Measurements from ENCODE around the gene INTU.
"Not testable (repeated sequence)": the region's sequence is repeated elsewhere in the genome, so short reads cannot be mapped to it uniquely, and the experiment has no call there.

Gene INTU

DNA sequence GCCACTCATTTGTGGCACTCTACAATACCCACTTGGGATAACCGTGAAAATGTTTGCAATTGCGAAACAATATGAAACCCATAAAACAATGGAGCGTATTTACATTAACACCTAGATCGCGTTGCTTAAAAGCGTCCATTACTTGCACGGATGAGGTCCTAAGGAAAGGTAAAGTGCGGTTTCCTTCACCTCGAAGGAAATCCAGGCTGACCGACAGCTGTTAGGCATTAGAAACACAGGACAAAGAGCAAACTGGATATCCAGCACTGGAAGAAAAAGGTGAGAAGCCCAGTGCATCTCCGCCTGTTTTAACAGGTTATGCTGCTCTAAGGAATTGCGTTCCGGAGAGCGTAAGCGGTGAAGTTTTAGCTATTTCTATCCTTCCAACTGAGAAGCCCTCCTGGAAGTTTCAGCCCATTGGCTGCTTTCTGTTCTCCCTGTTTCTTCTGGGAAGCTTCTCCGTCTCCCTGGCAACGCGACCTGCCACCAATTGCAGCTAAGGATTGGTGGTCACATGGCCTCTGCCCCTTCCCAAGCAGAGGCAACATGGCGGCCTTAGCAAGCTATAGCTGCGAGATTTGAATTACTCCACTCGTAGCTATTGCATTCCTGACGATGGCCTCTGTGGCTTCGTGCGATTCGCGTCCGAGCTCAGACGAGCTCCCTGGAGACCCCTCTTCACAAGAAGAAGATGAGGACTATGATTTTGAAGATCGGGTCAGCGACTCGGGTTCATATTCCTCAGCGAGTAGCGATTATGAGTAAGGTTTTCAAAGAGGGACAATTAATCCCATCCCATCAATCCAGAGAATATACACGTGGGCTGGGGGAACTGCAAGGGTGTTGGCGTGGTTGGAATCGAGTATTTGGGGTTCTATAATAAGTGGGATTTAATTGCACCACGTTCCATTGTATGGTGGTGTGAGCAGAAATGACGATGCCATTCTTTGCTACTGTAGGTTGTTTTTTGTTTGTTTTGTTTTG is at the start of gene INTU:
INTU (plus strand) TSS at position 538 of the 984 bp plus-strand sequence; CDS start at position 616, 78 bp downstream.
- DNase-seq = no peak

GRCh38 chr4:127586496-127586895 is 46.3 kb upstream of the INTU start:
- not testable (repeated sequence) for DNase-seq

GRCh38 chr4:127586922-127587571 is 45.7 kb upstream of the INTU start:
- peak; percentile 59 to 60 for DNase-seq

GRCh38 chr4:127589153-127589552 is 43.6 kb upstream of the INTU start:
- not testable (repeated sequence) for DNase-seq

DNA sequence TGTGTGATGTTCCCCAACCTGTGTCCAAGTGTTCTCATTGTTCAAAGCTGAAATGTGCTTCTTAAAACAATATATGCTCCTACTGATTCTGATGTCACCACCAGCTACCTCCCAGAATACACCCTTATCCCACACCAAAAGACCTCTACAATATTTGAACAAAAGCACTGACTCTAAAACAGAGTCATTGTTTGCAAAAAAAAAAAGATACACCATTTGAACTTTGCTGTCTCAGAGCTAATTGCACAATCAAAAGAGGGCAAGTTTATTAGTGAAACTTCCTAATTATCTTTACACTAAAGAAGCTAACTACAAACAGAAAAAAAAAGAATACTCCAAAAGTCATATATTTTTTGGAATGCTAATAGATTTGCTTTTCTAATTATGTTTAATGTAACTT is 34.1 kb upstream of the INTU start:
- no peak for DNase-seq

- DNase-seq = peak; percentile 65 to 76
Observed at GRCh38 chr4:127601029-127601428, 31.7 kb upstream of the INTU start.

DNA sequence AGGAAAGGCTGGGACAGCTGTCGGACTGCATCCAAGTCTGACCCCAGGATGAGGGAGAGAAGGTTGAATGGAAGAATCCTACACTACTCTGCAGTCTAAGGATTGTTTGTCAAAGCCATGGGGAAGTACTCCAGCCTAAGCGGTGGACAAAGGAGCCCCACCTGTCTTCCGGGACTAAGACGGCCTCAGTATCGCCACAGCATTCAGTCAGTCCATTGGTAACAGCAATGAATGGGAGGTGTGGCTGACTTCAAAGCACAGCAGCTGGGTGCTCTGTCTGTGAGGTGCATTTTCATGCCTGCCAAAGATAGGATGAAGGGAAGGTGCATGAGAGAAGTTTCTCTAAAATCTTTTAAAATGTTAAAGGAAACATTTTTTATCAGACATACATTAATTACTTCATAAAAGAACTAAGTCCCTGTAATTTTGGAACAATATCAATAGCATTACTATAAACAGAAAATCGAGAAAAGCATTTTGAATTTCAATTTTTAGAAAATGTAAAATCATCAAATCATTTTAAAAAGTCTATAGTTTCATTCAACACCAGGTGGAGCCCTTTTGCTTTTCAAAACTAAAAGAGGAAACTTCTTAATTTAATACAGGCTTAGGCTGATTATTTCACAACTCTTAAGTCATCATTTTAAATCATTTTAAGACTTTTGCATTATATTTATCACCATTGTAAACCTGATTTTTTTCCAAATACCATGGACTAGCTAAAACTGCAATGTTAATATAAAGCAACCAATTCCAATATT is 27.6 kb upstream of the INTU start:
- peak; percentile 71 to 75 for DNase-seq

DNA sequence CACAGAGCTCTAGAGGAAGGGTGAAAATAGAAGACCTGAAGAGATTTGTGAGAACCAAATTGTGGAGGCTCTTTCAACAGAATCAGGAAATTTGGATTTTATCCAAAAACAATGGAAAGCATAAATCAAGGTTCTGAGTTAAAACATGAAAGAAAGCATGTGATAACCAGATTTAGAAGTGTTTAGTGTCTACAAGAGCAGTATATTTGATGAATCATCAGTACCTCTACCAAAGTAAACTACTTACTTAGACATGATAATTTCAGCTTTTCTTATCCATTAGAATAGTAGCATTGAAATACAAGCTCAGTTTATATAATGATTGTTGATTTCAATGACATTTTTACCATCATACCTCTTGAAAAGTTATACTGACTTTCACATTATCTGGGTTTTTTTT is 25.9 kb upstream of the INTU start:
- DNase-seq = no peak

- no peak for DNase-seq
Observed at GRCh38 chr4:127609484-127609883, 23.3 kb upstream of the INTU start.

- no peak for DNase-seq
Observed at GRCh38 chr4:127610488-127610887, 22.3 kb upstream of the INTU start.

- no peak for DNase-seq
Observed at GRCh38 chr4:127616898-127617297, 15.9 kb upstream of the INTU start.

DNA sequence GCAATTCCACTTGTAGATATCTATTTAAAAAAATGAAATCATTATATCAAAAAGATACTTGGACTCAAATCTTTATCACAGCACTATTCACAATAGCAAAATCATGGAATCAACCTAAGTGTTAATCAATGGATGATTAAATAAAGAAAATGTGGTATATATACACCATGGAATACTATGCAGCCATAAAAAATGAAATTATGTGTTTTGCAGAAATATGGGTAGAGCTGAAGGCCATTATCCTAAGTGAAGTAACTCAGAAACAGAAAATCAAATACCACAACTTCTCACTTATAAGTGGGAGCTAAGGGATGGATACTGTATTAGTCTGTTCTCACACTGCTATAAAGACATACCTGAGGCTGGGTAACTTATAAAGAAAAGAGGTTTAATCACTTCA is 14.3 kb upstream of the INTU start:
- no peak for DNase-seq

DNA sequence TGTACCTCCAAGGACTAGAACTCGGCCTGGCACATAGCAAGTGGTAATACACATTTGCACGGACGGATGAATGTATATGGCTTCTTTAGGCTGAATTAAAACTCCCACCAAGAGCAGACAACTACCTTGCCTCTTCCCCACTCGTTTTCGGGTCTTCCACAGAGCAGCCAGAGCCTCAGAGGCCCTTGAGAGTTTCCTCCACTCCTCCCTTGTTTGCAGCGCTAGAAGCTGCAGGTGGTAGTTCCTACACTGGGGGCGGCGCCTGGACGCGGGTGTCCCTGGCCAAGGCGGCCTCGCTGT is 10.2 kb upstream of the INTU start:
- DNase-seq = no peak

DNA sequence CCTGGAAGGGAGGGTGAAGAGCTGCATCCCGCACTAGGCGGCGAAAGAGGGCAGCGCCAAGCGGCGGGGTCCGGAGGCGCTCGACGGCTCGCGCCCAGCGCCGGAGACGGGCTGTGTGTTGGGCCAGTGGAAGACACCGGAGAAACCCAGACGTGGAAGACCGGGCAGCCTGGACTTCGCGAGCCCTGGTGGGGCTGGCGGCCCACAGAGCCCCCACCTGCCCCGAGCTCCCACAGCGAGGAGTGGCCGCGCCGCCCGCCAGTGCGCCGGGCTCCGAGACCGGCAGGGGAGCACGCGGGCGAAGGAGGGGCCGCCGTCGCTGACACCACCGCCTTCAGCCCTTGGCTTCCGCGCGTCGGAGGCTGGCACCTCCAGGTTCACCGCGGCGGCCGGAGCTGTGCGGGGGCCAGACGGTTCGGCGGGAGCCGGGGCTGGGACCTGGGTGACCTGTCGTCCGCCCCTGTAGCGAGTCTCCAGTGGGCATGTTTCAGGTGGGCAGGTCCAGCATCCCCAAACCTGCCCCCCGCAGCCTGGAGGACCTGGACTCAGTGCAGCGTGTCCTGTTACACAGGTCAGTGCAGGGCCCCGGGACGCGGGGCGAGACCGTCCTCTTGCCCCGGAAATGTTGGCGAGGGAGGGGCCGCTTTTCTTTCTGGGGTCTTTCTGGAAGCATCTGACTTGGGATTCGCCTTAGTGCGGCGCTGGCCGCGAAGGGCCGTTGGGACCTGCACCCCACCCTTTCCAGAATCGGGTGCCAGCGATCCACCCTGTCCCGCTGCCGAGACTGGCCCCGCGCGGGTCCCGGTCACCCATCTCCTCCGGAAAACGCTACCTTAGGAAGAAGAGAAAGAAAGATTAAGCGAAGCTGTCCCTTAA is 9.6 kb upstream of the INTU start:
- DNase-seq = no peak

DNA sequence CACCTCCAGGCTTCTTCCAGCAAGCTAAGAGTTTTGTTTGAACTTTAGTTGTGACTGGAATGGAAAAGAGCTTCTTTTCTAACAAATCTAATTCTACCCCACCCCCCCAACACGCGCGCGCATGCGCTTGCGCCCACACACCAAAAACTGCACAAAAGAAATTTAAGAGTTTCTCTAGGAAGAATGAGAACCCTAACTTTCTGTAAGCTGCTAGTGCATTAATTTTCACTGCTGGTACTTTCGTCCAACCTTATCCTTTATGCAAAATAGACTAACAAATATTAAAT is 9.0 kb upstream of the INTU start:
- no peak for DNase-seq

DNA sequence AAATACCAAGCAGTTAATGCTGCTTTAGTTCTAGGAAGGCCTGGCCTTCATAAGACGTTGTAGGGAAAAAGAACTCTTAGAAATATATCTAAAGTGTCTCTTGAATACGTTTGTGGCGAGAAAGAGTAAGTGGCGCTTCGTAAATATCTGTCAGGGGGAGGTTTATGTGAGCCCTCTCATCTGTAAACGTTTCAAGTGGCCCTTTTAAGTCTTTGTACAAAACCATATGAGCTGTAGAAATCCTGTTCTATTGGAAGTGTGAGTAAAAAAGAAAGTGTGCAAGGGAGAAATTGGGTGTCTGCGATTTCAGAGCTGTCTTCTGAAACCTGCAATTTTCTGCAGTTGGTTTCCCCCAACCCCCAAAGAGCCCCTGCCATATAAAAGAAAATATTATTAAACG is 8.6 kb upstream of the INTU start:
- no peak for DNase-seq

- peak; percentile 4 to 13 for DNase-seq
Observed at GRCh38 chr4:127629371-127629770, 3.4 kb upstream of the INTU start.

GRCh38 chr4:127630152-127630551 is 2.6 kb upstream of the INTU start:
- DNase-seq = no peak

GRCh38 chr4:127631420-127631819 is 1.3 kb upstream of the INTU start:
- peak in 1 of 2 experiments; percentile 17 for DNase-seq

DNA sequence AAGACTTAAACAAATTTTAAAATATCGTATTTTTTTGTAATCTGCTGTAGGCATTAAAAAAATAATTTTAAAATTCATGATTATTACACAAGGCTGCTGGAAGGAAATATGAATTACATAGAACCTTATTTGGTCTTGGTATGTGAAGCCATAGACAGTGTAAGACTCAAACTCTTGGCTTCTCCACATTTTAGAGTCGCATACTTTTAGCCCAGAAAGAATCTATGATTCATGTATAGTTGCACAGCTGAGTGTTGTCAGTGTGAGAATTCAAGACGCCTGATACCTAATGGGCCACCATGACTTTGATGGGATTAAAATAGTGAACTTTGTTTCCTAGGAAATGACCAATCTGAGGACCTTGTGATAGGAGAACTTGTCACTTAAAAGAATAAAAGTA is 1.4 kb downstream of the INTU start:
- no peak for DNase-seq

DNA sequence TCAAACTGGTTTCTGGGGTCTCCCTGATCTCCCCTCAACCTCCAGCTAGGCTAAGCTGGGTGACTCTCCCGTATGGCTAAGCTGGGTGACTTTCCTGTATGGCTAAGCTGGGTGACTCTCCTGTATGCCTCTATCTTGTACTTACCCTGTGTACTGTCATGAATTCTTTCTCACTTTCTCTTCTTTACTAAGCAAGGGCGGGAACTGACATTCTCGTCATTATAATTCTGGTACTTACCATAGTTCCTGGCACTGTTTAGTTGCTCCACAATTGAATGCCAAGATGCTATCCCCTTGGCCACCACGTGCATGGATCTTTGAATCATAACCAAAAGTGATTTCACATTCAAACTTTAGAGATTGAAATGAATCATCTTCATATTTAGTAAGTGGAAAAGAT is 8.8 kb downstream of the INTU start:
- DNase-seq = no peak

DNA sequence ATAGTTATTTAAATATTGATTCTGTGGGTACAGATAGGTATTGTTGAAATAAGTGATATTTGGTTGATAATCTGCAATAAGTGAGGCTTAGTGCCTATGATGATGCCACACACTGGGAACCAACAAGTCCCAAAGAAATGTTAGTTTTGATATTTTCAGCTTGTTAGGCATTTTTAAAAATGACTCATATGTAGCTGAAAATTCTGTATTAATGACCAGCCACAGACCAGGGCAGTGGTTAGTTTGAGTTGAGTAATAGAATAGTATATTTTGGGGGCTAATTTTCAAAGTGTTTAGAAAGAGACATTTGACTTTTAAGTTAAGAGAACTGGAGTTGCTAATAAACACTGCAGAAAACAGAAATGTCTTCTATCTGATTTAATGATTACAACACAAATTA is 9.4 kb downstream of the INTU start:
- no peak for DNase-seq

GRCh38 chr4:127643791-127644190 is 11.0 kb downstream of the INTU start:
- DNase-seq = no peak
